HG03521 (cell line): ENCODE results near the gene RC3H2.
"Not testable (repeated sequence)": the region's sequence is repeated elsewhere in the genome, so short reads cannot be mapped to it uniquely, and the experiment has no call there.

Experiments used
- ATAC-seq: cut with Tn5 transposase; IDR thresholded peaks from one replicate; pipeline ENCODE4 v1.9.1; 2021; ENCODE audit warnings: mild to moderate bottlenecking, moderate library complexity; ENCODE audit not compliant: unreplicated experiment

Gene RC3H2

DNA sequence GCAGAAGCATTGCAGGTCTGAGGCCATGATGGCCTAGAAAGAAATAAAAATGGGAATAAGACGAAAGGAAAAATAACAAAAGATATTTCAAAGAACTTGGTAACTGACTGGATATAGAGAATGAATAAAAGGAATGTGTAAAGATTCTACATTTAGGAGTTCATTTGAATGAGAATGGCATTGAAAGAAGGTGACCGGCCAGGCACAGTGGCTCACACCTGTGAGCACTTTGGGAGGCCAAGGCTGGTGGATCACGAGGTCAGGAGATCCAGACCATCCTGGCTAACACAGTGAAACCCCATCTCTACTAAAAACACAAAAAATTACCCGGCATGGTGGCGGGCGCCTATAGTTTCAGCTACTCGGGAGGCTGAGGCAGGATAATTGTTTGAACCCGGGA, 17.6 kb upstream of the RC3H2 start:
- ATAC-seq, result no peak

DNA sequence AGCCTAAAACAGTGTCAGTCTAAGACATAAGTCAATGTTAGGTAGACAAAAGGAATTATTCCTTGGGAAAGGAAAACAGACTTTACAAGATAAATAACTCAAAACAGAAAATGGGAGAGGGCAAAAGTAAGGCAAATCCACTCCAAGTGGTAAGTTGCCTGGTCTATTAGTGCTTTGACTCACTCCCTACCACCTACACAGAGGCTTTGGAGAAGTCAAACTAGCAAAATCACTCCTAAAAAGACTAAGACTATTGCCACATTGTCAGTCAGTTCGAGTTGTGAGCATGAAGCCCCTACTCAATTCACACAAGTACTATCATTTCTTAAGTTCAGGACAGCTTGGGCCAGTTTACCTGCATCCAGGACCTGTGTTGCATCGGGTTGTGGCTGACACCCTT, 13.2 kb upstream of the RC3H2 start:
- ATAC-seq, result no peak

DNA sequence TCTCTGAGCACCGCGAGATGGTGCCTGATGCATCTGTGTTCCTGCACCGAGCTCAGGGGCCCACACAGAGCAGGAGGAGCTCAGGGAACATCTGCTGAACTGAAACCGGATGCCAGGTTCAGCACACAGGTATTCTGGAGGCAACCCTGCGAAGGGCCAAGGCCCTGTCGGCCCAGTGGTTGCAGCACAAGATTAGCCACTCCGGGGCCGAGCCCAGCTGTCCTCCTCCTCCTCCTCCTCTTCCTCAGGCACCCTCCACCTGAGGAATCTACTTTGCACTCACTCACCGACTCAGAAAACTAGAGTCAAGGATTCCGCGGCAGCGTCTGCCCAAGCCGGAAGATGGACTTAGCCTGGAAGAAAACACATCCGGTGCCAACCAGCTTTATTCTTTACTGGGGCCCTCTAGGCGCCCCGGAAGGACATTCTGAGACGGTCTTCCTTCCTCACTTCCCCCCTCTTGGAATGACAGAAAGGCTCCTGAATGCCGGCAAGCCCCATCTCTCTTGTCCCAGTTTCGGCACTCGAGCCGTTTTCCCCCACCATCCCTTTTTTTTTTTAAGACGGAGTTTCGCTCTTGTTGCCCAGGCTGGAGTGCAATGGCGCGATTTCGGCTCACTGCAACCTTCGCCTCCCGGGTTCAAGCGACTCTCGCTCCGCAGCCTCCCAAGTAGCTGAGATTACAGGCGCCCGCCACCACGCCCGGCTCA, 8.0 kb upstream of the RC3H2 start, which contains the start of gene ZBTB6:
Gene ZBTB6 (minus strand): TSS at position 360 of the 710 bp plus-strand sequence. CDS start 1,251 bp downstream, outside the sequence.
- peak; percentile 99 for ATAC-seq

DNA sequence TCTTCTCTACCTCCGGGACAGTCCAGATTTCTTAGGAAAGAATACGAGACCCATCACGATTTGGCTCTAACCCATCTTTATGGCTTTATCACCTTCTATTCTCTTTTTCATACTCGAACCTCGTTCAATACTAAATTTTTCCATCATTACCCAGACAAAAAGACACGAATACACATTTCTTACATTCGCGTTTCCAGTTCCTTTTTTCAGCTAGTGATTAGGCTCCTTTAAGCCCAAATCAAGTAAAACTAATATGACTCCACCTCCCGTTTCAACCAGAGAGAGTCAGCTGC, 7.5 kb upstream of the RC3H2 start:
- ATAC-seq, result no peak

DNA sequence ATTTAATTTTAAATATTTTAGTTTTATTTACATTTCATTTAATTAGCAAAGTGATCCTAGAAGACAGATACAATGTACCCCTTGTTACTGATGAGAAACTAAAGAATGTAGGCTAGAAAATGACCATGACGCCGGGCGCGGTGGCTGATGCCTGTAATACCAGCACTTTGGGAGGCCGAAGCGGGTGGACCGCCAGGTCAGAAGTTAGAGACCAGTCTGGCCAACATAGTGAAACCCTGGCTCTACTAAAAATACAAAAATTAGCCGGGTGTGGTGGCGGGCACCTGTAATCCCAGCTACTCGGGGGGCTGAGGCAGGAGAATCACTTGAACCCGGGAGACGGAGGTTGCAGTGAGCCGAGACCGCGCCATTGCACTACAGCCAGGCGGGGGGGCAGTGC, 963 bp upstream of the RC3H2 start:
- not testable (repeated sequence) for ATAC-seq

DNA sequence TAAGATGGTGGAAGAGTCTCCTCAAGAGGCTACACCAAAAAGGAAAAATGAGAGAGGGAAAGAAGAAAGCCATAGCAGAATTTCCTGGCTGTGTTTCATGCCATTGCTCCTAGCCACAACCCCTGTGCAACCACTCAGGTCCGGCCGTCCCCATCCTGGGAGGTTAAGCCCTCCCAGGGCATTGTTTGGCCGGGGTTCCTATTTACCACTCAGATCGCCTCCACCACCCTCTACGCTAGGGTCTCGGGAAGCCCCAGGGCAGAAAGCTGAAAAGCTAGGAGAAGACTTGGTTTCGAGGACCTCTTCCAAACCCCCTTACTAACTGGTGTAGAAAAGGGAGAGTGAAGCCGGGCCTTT, 715 bp downstream of the RC3H2 start:
- peak; percentile 14 for ATAC-seq

DNA sequence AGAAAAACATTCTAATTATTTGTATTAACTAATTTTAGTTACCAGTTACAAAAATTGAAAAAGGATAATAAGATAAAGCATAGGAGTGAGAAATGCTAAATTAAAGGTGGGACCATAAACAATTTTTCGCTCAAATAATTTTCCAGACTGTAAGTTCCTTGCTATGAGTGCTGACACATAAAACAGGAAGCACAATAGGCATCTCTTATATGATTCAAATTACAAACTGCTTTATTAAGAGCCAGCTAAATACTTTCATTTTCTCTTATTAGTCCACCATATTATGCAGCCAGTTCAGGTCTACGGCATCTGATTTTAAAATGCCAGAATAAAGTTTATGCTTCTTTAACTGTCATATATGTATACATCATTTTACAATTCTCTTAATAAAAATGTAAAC, 4.4 kb downstream of the RC3H2 start:
- no peak for ATAC-seq

DNA sequence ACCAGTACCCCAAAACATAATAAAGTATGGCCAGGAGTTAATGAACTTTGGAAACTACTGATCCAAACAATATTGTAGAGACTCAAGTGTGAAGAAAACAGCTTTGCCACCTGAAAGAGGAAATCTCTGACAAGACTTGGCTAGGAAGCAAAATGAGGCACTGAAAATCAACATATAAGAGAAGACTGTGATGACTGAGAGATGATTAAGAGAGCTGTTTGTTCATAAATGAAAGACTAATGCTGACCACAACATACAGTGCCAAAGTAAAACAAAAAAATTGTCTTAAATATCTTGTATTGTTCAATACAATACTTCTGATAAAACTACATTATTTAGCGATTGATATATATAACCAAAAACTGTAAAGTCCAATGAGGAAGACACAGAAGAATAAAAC, 7.2 kb downstream of the RC3H2 start:
- no peak for ATAC-seq

DNA sequence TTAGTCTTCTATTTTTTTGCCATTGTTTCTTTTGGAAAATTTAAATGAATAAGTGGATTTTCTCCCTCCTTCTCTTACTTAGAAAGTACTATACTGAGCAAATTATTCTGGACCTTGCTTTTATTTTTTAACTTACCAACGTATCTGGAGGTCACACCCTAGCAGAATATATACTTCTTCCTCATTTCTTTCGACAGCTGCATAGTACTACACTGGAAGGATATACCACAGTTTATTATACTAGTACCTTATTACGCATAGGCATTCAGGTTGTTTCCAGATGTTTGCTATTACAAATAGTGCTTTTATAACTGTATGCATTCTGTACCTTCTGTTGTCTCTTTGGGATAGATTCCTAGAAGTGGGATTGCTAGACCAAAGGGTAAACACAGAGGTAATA, 16.7 kb downstream of the RC3H2 start:
- ATAC-seq, result no peak

DNA sequence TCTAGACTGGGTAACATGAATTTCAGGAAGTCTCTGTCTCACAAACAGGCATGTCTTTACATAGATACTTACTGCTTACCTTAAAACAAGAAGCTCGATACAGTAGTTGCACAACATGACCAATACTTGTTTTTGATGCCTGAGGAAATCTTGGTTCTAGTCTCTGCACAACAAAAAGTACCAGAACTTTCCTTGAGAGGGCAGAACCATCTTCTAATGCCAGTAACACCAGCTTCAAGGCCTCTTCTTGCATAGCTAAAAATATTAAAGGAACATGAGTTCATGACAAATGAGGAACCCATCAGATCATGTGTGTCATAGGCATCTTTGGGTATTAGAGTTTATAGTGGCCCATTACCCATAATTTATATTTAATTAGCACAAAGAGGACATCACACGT, 22.0 kb downstream of the RC3H2 start:
- no peak for ATAC-seq

DNA sequence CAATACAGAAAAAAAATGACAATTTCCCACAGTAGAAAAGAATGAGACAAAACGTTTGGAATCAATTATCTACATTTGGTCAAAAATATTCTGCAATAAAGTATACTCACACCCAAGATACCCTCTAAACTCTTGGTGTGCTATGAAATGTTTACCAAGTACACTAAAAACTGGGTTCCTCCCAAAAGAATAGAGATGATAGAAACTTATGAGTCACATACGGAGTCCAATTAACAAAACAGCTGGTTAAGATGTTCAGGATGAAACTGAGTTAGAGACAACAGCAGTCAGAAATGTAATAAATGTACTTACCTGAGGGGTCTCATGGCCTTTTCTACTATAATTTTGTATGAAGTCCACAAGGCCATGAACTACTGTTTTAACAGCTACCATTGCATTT, 25.7 kb downstream of the RC3H2 start:
- no peak for ATAC-seq

DNA sequence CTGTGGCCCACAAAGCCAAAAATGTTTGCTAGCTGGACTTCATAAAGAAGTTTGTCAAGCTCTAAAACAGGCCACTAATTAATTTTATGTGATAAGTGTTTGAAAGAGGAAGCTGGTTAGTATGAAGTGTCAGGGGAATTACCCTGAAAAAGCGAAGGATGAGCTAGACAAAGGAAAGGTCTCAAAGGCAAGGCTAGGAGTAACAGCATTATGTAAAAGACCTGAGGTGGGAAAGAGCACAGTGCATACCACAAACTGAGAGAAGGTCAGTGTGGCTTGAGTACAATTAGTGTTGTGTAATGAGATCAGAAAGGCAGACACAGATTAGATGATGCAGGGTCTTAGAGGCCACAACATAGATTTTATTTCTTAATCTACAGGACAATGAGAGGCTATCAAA, 29.6 kb downstream of the RC3H2 start:
- ATAC-seq, result no peak

DNA sequence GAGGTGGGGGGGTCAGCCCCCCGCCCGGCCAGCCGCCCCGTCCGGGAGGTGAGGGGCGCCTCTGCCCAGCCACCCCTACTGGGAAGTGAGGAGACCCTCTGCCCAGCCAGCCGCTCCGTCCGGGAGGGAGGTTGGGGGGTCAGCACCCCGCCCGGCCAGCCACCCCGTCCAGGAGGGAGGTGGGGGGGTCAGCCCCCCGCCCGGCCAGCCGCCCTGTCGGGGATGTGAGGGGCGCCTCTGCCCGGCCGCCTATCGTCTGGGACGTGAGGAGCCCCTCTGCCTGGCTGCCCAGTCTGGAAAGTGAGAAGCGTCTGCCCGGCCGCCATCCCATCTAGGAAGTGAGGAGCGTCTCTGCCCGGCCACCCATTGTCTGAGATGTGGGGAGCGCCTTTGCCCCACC, 37.9 kb downstream of the RC3H2 start:
- ATAC-seq, result not testable (repeated sequence)

DNA sequence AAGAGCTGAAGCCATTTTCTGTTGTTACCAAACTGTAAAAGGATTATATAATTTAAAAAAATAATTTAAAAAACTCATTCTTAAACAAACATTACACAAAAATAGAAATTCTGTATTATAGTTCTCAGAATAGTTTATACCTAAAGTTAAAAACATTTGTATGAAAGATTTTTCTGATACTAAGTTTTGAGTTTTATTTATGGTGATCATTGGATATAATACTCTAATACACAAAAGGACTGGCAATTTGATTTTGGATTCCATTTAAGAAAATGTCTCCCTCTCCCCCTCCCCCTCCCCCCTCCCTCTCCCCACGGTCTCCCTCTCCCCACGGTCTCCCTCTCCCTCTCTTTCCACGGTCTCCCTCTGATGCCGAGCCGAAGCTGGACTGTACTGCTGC, 39.1 kb downstream of the RC3H2 start:
- no peak for ATAC-seq

DNA sequence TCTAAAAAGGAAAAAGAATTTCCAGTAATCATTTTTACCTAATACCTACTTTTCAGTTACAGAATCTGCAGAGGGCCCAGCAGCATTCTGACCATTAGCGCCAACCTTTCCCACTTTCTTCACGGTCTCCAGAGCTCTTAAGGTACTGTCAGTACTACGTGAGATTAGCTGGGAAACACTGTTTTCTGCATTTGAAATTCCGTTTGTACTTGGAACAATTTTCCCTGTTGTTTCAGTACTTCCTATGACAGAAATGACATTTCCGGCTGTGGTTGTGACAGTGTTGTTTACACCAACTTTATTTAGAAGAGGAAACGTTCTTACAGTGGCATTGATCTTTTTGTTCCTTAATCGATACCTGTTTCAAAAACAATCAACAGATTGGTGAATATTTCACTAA, 39.9 kb downstream of the RC3H2 start:
- ATAC-seq, result no peak

DNA sequence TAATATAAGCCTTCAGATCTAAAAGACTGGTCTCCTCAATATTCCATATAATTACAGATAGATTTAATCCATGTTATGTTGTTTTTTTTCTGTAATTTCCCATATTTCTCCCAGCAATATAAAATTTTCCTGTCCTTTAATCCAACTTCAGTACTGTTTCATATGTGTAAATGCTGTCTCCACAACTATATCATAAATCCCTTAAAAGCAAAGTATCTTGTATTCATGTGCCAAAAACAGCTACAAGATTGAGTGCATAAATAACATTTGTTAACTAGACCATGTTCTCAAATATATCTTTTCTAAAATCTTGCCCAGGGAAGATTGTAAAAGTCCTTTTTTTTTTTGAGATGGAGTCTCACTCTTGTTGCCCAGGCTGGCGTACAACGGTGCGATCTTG, 41.8 kb downstream of the RC3H2 start:
- no peak for ATAC-seq

DNA sequence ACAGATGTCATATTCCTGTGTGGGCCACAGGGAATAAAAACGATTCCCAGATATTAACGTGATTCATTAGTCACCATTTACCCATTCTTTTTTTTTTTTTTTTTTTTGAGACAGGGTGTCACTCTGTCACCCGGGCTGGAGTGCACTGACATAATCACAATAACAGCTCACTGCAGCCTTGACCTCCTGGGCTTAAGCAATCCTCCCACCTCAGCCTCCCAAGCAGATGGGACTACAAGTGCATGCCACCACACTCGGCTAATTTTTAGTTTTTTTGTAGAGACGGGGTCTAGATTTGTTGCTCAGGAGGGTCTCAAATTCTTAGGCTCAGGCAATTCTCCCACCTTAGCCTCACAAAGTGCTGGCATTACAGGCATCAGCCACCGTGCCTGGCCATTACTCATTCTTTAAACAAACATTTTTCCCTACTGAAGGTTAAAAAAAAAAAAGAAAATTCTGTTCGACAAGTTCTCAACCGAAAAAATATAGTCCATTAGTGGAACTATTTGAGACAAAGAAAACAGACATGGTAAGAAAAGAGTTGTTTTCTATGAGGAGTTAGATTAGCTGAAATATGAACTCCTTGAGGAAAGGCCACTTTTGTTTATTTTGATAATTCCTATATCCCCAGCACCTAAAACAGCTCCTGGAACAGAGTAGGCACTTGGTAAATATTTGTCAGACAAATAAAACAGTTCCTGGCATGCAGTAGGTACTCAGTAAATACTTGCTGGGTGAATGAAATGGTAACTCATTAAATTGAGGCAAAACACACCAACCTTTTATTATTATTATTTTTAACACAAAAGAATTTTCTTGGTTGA, 44.6 kb downstream of the RC3H2 start:
- no peak for ATAC-seq

DNA sequence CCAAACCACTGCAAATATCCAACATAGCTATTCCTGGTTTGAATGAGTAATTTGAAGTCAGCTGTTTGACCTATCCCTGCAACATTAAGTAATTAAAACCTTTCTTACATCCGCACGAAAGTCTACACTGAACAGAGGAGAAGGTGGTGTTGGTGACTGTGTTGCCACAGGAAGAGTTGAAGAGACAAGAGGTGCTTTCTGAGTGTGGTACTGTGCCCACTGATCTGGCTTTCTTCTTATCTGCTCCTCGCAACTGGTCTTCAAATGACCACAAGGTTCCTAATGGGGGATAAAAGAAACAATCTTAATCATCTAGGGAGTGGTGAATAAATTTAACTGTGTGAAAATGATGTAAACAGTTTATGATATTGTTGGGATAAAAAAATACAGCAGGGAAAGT, 47.3 kb downstream of the RC3H2 start:
- ATAC-seq, result no peak

DNA sequence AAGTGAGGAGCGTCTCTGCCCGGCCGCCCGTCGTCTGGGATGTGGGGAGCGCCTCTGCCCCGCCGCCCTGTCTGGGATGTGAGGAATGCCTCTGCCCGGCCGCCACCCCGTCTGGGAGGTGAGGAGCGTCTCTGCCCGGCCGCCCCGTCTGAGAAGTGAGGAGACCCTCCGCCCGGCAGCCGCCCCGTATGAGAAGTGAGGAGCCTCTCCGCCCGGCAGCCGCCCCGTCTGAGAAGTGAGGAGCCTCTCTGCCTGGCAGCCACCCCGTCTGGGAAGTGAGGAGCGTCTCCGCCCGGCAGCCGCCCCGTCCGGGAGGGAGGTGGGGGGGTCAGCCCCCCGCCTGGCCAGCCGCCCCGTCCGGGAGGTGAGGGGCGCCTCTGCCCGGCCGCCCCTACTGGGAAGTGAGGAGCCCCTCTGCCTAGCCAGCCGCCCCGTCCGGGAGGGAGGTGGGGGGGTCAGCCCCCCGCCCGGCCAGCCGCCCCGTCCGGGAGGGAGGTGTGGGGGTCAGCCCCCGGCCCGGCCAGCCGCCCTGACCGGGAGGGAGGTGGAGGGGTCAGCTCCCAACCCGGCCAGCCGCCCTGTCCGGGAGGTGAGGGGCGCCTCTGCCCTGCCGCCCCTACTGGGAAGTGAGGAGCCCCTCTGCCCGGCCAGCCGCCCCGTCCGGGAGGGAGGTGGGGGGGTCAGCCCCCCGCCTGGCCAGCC, 52.9 kb downstream of the RC3H2 start:
- not testable (repeated sequence) for ATAC-seq

DNA sequence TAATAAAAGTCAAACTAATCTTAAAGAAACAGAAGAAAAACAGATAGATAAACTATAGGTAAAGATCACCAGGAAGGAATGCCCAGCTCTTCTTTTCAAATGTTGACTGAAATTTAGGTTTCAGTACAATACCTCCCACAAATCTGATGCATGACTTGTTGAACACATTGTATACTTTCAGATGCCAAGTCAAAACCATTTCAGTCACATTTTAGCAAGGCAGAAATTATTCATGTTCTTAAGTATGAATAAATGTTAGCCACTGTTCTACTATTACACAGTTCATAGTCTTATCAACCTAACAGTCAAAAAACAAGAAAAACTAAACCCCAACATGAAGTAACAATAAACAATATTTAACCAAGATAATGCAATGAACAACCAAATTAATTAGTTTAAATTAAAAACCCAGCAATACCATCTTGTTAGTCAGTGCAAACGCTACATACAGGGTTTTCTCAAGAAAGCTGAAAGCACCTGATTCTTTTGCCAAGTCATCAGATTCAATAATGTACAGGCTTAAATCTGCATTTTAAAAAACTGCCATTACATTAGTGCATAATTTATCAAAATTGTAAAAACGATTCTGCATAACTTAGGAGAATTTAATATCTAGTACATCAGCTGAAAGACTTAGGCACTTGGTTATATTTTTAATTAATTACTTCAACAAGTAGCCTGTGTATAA, 56.8 kb downstream of the RC3H2 start:
- ATAC-seq, result no peak

DNA sequence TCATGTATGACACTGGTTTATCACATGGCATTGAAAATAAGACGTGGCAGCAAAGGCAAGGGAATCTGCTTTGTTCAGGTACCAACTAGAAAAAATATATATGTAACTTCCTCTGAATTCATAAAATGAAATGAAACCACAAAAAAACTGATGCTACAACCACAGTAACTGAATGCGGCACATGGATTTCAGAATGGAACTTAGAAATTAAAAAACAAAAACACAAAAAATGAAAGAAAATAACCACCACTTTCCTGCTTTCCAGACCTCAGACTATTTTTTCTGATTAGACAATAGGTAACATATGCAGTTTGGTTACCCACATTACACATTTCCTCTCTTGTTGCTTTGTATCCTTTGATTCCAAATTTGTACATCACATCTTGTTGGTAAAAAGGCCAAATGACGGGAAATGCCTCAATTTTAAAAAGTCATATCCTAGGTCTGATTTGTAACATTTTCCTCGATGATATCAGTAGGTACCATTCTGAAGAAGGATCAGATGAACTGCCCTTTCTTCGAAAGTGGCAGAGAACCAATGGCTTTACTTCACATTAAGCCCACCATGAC, 58.7 kb downstream of the RC3H2 start:
- no peak for ATAC-seq
